ENCODE measurements around the gene SLC16A2. TPM values are rescaled to one million over a fixed set of nuclear protein-coding genes. Genes with fewer than 3 reads are reported as not detected.
"Not testable (repeated sequence)": the region's sequence is repeated elsewhere in the genome, so short reads cannot be mapped to it uniquely, and the experiment has no call there.

SLC16A2 gene
- total and polyA plus RNA-seq, 2 donors from 2014 or later, result 13.8 to 17.2 TPM

GRCh38 chrX:74510401-74510800, 89.1 kb downstream of the SLC16A2 start:
- no peaks in the 10 kb centered on the region for H3K9me3 ChIP-seq (ENCODE audit: control insufficient read depth in 2 of 3, insufficient read depth in 1 of 3, low read length in 3 of 3)
- H3K4me3 ChIP-seq (ENCODE audit: low read length in 3 of 3), result no peak overlapping the region
- no peak for TF ChIP-seq CTCF (IDR thresholded peaks at IDR 0.05; ENCODE audit: borderline replicate concordance, extremely low read depth, insufficient read depth)
- no peak for FAIRE-seq
- H3K36me3 ChIP-seq (ENCODE audit: control insufficient read depth in 2 of 3, insufficient read depth in 3 of 3, low read length in 3 of 3), result no peaks in the 10 kb centered on the region
- no peaks in the 10 kb centered on the region for H3K4me1 ChIP-seq (ENCODE audit: control insufficient read depth in 2 of 3, insufficient read depth in 2 of 3, low read depth in 1 of 3, low read length in 3 of 3)
- no peak overlapping the region for H3K27ac ChIP-seq (ENCODE audit: low read depth in 2 of 2, low read length in 2 of 2)
- H3K9ac ChIP-seq (ENCODE audit: low read length in 3 of 3), result no peak overlapping the region
- intact Hi-C loops (cut with DNase I), result no loop called here
- H3K27me3 ChIP-seq (ENCODE audit: control insufficient read depth, insufficient read depth, low read length), result no peaks in the 10 kb centered on the region
- no peak for DNase-seq

GRCh38 chrX:74511704-74512103, 90.4 kb downstream of the SLC16A2 start:
- no peaks in the 10 kb centered on the region for H3K4me1 ChIP-seq (ENCODE audit: control insufficient read depth in 2 of 3, insufficient read depth in 2 of 3, low read depth in 1 of 3, low read length in 3 of 3)
- no peak overlapping the region for H3K27ac ChIP-seq (ENCODE audit: low read depth in 2 of 2, low read length in 2 of 2)
- no peak overlapping the region for H3K9ac ChIP-seq (ENCODE audit: low read length in 3 of 3)
- DNase-seq, result no peak
- no peak for FAIRE-seq
- no peaks in the 10 kb centered on the region for H3K9me3 ChIP-seq (ENCODE audit: control insufficient read depth in 2 of 3, insufficient read depth in 1 of 3, low read length in 3 of 3)
- no peak for TF ChIP-seq CTCF (IDR thresholded peaks at IDR 0.05; ENCODE audit: borderline replicate concordance, extremely low read depth, insufficient read depth)
- no peak overlapping the region for H3K4me3 ChIP-seq (ENCODE audit: low read length in 3 of 3)
- H3K27me3 ChIP-seq (ENCODE audit: control insufficient read depth, insufficient read depth, low read length), result no peaks in the 10 kb centered on the region
- no peaks in the 10 kb centered on the region for H3K36me3 ChIP-seq (ENCODE audit: control insufficient read depth in 2 of 3, insufficient read depth in 3 of 3, low read length in 3 of 3)
- intact Hi-C loops (cut with DNase I), result no loop called here

- Histone ChIP-seq H3K36me3 (ENCODE audit: control insufficient read depth in 2 of 3, insufficient read depth in 3 of 3, low read length in 3 of 3) (no peaks in the 10 kb centered on the region), H3K27ac (ENCODE audit: low read depth in 2 of 2, low read length in 2 of 2) (no peak overlapping the region), H3K4me1 (ENCODE audit: control insufficient read depth in 2 of 3, insufficient read depth in 2 of 3, low read depth in 1 of 3, low read length in 3 of 3) (no peaks in the 10 kb centered on the region), H3K27me3 (ENCODE audit: control insufficient read depth, insufficient read depth, low read length) (no peaks in the 10 kb centered on the region), H3K4me3 (ENCODE audit: low read length in 3 of 3) (no peak overlapping the region), H3K9ac (ENCODE audit: low read length in 3 of 3) (no peak overlapping the region), H3K9me3 (ENCODE audit: control insufficient read depth in 2 of 3, insufficient read depth in 1 of 3, low read length in 3 of 3) (no peaks in the 10 kb centered on the region)
- intact Hi-C loops (cut with DNase I), result no loop called here
- FAIRE-seq (no peak), DNase-seq (peak in 1 of 5 donors; percentile 23)
- no peak for TF ChIP-seq CTCF (IDR thresholded peaks at IDR 0.05; ENCODE audit: borderline replicate concordance, extremely low read depth, insufficient read depth)
Observed at GRCh38 chrX:74514384-74514783, 93.1 kb downstream of the SLC16A2 start.

- no peaks in the 10 kb centered on the region for H3K36me3 ChIP-seq (ENCODE audit: control insufficient read depth in 2 of 3, insufficient read depth in 3 of 3, low read length in 3 of 3)
- H3K27me3 ChIP-seq (ENCODE audit: control insufficient read depth, insufficient read depth, low read length), result no peaks in the 10 kb centered on the region
- no peaks in the 10 kb centered on the region for H3K4me1 ChIP-seq (ENCODE audit: control insufficient read depth in 2 of 3, insufficient read depth in 2 of 3, low read depth in 1 of 3, low read length in 3 of 3)
- H3K27ac ChIP-seq (ENCODE audit: low read depth in 2 of 2, low read length in 2 of 2), result no peak overlapping the region
- FAIRE-seq (no peak), DNase-seq (no peak)
- no peak overlapping the region for H3K9ac ChIP-seq (ENCODE audit: low read length in 3 of 3)
- no peaks in the 10 kb centered on the region for H3K9me3 ChIP-seq (ENCODE audit: control insufficient read depth in 2 of 3, insufficient read depth in 1 of 3, low read length in 3 of 3)
- no peak for TF ChIP-seq CTCF (IDR thresholded peaks at IDR 0.05; ENCODE audit: borderline replicate concordance, extremely low read depth, insufficient read depth)
- H3K4me3 ChIP-seq (ENCODE audit: low read length in 3 of 3), result no peak overlapping the region
- intact Hi-C loops (cut with DNase I), result no loop called here
Observed at GRCh38 chrX:74515356-74515755, 94.1 kb downstream of the SLC16A2 start.

- H3K9me3 ChIP-seq (ENCODE audit: control insufficient read depth in 2 of 3, insufficient read depth in 1 of 3, low read length in 3 of 3); H3K36me3 ChIP-seq (ENCODE audit: control insufficient read depth in 2 of 3, insufficient read depth in 3 of 3, low read length in 3 of 3); H3K4me1 ChIP-seq (ENCODE audit: control insufficient read depth in 2 of 3, insufficient read depth in 2 of 3, low read depth in 1 of 3, low read length in 3 of 3); H3K27me3 ChIP-seq (ENCODE audit: control insufficient read depth, insufficient read depth, low read length); H3K27ac ChIP-seq (ENCODE audit: low read depth in 2 of 2, low read length in 2 of 2); FAIRE-seq; intact Hi-C loops (cut with DNase I); H3K4me3 ChIP-seq (ENCODE audit: low read length in 3 of 3); DNase-seq; H3K9ac ChIP-seq (ENCODE audit: low read length in 3 of 3): not testable (repeated sequence)
Observed at GRCh38 chrX:74516013-74516412, 94.7 kb downstream of the SLC16A2 start.
